Activated CD8-positive, alpha-beta memory T cell treated with anti-CD3 and anti-CD28 coated beads, Interleukin-2, amount 50 U/mL, for 4 hours (primary cell): ENCODE results near the gene RASA3.
"Not testable (repeated sequence)": the region's sequence is repeated elsewhere in the genome, so short reads cannot be mapped to it uniquely, and the experiment has no call there.

Experiments used
- DNase-seq: peaks from one replicate; pipeline ENCODE4 v3.0.0-alpha.2; 2020

The RASA3 gene

DNA sequence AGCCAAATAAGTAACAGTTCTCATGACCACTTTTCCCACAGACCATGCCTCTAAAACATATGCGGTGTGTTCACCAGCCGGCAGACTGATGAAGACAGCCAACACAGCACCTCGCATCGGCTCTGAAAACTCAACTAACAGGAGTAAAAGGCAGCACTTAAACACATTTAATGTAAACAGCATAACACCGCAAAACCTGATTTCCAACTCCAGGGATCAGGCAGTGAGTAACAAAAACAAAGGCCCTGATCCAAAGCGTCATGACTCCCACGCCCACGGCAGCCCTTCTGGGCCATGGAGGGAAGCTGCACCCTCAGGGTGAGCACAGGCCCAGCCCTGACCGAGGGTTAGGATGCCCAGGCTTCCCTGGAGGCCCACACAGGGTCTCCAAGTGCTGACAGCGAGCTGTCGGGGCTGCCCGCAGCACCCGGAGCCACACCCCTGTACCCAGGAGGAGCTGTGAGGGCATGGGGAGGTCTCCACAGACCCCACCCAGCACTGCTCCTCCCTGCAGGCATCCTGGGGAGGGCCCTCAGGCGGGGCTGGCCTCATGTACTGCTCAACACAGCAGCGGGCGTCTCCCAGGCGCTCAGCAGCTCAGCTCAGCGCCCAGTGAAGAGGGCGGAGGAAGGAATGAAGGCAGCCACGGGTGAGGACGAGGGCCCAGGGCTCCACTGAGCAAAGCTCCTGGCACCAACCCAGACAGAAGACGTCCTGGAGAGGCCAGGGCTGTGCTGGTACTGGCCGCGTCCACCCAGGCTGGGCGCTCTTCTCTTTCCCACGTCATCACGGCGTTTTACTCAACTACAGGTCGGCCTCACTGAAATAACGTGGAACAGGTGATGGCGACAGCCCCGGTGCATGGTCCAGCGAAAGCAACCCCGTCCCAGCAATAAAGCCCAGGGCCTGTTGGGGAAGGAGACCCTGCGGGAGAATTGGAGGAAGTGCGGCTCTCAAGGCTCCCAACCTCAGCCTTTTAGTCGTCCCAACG is 53.7 kb downstream of the RASA3 start:
- no peak for DNase-seq

DNA sequence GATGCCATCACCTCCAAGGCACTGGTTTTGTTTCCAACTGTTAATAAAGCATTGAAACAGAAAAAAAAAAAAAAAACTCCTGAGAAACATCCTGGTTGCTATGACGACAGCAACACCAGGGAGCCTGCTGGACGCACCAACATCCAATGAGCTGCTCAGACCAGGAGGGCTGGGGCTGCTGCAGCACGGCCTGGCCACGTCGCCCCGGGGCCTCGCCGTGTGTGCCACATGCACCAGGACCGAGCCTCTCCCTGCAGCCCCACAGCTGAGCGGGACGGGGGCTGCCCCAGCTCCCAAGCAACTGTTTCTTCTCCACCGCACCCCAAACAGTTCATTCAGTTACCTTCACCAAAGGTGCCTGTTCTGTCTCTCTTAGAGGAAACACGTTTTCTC is 54.5 kb downstream of the RASA3 start:
- DNase-seq: no peak

DNA sequence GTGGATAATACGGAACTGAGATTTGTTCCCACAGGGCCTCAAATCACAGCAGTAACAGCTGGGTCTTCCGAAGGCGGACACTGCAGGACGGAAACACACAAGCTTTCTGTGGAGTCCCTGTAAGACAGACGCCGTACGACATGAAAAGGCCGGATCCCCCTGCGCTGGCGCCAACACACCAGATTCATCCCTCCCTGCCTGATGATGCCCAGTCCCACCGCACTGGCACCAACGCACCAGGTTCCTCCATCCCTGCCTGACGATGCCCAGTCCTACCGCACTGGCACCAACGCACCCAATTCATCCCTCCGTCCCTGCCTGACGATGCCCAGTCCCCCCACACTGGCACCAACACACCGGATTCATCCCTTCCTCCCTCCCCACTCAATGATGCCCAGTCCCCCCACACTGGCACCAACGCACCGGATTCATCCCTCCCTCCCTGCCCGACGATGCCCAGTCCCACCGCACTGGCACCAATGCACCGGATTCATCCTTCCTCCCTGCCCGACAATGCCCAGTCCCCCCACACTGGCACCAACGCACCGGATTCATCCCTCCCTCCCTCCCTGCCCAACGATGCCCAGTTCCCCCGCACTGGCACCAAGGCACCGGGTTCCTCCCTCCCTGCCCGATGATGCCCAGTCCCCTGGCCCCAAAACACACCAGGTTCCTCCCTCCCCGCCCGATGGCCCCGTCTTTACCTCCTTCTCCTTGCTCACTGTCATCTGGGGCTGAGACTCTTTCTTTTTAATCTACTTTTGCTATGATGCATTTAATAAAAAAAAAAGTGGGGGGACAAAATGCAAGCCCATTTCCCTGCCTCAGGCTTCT is 55.1 kb downstream of the RASA3 start:
- no peak for DNase-seq

- DNase-seq: no peak
Observed at GRCh38 chr13:114076329-114077090, 55.9 kb downstream of the RASA3 start.

DNA sequence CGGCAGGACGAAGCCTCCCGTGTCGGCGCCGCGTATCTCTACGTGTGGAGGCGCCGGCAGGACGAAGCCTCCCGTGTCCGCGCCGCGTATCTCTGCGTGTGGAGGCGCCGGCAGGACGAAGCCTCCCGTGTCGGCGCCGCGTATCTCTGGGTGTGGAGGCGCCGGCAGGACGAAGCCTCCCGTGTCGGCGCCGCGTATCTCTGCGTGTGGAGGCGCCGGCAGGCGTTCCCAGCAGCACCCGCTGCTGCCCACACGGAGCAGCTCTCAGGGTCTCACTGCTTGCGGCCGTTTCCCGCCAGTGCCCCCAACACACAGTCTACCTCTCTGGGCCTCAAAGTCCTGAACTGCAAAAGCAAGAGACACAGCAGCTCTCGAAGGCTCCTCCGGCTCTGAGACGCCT is 56.6 kb downstream of the RASA3 start:
- DNase-seq: not testable (repeated sequence)

- DNase-seq: no peak
Observed at GRCh38 chr13:114074671-114075315, 57.6 kb downstream of the RASA3 start.

GRCh38 chr13:114073881-114074612 is 58.4 kb downstream of the RASA3 start:
- DNase-seq: no peak

DNA sequence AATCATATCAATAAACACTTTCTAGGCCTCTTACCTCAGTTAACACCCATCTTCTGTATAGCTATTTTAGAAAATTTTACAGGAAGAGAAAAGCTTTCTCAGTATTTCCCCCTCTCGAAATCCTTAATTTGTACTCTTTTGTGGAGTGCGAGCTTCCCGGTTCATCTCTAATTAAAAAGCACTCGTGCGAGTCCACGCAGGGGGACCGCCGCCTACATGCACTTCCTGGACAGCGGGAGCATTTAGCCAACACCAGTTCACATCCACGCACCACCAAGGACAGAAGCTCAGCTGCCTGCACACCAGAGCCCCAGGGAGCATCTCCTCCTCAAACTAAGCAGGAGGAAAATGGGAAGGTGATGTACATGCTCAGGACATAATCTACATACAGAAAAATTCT is 60.0 kb downstream of the RASA3 start:
- no peak for DNase-seq

DNA sequence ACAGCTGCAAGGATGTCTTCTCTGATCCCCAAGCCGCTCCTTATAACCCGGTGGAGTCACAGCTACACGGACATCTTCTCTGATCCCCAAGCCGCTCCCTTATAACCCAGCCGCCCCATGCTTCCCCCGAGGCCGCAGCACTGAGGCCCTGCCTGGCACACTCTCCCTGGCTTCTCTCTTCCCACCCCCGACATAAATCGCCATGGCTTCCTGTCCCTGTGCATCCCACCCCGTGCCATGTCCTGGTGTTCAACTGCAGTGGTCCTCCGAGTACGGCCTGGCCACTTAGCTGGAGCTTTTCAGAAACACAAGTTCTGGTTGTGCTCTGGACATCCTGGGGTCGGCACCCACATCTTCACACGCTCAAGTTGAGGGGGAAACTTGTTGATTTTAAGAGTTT is 60.4 kb downstream of the RASA3 start:
- DNase-seq: peak; percentile 2

GRCh38 chr13:114071410-114071809 is 61.0 kb downstream of the RASA3 start:
- DNase-seq: no peak

- DNase-seq: peak; percentile 12
Observed at GRCh38 chr13:114070098-114070799, 62.2 kb downstream of the RASA3 start.

DNA sequence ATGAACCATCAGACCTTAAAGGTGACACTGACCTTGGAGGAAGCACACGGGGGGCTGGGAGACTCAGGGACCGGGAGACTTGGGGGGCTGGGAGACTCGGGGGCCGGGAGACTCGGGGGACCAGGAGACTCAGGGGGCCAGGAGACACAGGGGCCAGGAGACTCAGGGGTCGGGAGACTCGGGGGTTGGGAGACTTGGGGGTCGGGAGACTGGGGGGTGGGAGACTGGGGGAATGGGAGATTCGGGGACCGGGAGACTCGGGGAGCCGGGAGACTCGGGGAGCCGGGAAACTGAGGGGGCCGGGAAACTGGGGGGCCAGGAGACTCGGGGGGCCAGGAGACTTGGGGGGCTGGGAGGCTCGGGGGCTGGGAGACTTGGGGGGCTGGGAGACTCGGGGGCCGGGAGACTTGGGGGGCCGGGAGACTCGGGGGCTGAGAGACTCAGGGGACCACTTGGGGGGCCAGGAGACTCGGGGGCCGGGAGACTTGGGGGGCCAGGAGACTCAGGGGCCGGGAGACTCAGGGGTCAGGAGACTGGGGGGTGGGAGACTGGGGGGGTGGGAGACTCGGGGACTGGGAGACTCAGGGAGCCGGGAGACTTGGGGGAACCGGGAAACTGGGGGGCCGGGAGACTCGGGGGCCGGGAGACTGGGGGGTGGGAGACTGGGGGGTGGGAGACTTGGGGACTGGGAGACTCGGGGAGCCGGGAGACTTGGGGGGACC is 62.9 kb downstream of the RASA3 start:
- no peak for DNase-seq

DNA sequence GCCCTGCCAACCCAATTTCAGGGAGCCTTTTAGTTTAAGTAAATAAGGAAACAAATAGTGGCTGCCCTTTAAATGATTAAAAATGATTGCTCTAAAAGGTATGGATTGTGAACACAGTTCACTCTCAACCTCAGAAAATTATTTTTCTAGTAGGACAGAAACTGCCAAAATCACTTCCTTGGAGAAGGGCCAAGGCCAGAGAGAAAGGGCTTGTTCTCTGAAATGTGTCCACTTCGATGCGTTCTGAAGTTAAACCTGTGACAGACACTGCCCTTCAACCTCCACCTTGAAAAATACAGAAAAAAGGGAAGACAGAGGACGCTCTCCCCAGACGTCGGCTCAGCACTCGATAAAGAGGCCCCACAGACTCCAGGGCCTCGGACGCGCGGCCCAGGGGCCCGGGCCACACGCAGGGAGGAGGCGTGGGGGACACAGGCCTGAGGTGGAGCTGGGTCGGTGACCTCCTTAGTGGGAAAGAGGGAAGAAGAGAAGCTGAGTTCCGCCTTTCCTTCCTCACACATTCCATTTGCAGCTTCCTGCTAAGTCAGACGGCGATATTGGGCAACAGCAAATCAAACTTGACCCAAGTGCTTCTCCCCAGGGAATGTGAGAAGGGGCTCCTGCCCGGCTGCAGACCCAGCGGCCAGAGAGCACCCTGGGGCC is 63.6 kb downstream of the RASA3 start:
- DNase-seq: peak; percentile 12

GRCh38 chr13:114067886-114068651 is 64.4 kb downstream of the RASA3 start:
- DNase-seq: peak; percentile 22

DNA sequence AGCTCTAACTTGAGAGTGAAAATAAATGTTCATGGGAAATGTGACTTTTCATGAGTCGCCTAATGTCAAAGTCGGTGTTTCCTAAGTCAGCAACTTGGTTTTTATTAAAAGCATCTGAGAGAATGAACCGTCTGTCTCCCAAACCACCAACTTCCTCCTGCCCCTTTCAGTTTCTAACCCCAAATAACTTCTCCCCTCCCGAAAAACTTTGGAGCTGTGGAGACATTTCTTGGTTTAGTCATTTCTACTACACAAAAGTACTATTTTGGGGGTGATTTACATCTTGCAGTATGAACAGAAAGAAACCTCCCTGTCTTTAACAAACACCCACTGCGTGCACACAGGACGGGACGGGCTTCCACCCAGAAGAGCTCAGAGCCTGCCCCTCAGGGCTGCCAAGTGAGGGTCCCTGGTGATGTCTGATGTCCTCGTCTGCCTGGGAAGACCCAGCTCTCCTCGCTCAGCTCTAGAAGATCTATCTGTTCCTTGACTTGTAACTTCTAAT is 65.0 kb downstream of the RASA3 start:
- no peak for DNase-seq

GRCh38 chr13:114066956-114067355 is 65.5 kb downstream of the RASA3 start:
- no peak for DNase-seq

GRCh38 chr13:114065926-114066774 is 66.3 kb downstream of the RASA3 start:
- no peak for DNase-seq
